Middle frontal gyrus (tissue), 1 donor: ENCODE measurements around the gene UVRAG.
A peak's percentile ranks its signal among the peaks of the same experiment; 100 is the strongest.
"Not testable (repeated sequence)": the region's sequence is repeated elsewhere in the genome, so short reads cannot be mapped to it uniquely, and the experiment has no call there.

Source experiments
- DNase-seq: peaks from one replicate; pipeline ENCODE4 v3.0.0-alpha.2; 2015; ENCODE audit warnings: low spot score; ENCODE audit errors: extremely low spot score

The UVRAG gene

GRCh38 chr11:75874684-75875341 is 59.8 kb downstream of the UVRAG start:
- DNase-seq, result no peak

GRCh38 chr11:75877327-75877726 is 62.3 kb downstream of the UVRAG start:
- DNase-seq, result not testable (repeated sequence)

- DNase-seq, result not testable (repeated sequence)
These were observed 62.9 kb downstream of the UVRAG start for GRCh38 chr11:75877931-75878330.

GRCh38 chr11:75878933-75879332 is 63.9 kb downstream of the UVRAG start:
- no peak for DNase-seq

- DNase-seq, result no peak
These were observed 64.7 kb downstream of the UVRAG start for GRCh38 chr11:75879737-75880136.

- DNase-seq, result not testable (repeated sequence)
These were observed 65.3 kb downstream of the UVRAG start for GRCh38 chr11:75880343-75880742.

- DNase-seq, result no peak
These were observed 69.3 kb downstream of the UVRAG start for GRCh38 chr11:75884321-75884720.

GRCh38 chr11:75888416-75888815 is 73.4 kb downstream of the UVRAG start:
- no peak for DNase-seq

- no peak for DNase-seq
These were observed 77.1 kb downstream of the UVRAG start for GRCh38 chr11:75891947-75892739.

GRCh38 chr11:75893251-75893650 is 78.2 kb downstream of the UVRAG start:
- no peak for DNase-seq

- no peak for DNase-seq
These were observed 79.1 kb downstream of the UVRAG start for GRCh38 chr11:75894036-75894585.

GRCh38 chr11:75896843-75897419 is 81.9 kb downstream of the UVRAG start:
- DNase-seq, result peak; percentile 54

- DNase-seq, result no peak
These were observed 83.9 kb downstream of the UVRAG start for GRCh38 chr11:75898871-75899270.

- no peak for DNase-seq
These were observed 84.8 kb downstream of the UVRAG start for GRCh38 chr11:75899806-75900205.

- no peak for DNase-seq
These were observed 85.8 kb downstream of the UVRAG start for GRCh38 chr11:75900848-75901247.

GRCh38 chr11:75902631-75903030 is 87.6 kb downstream of the UVRAG start:
- no peak for DNase-seq

- DNase-seq, result no peak
These were observed 88.3 kb downstream of the UVRAG start for GRCh38 chr11:75903276-75903675.

- no peak for DNase-seq
These were observed 90.4 kb downstream of the UVRAG start for GRCh38 chr11:75905434-75905833.

GRCh38 chr11:75907906-75908527 is 93.0 kb downstream of the UVRAG start:
- DNase-seq, result no peak

- DNase-seq, result no peak
These were observed 95.6 kb downstream of the UVRAG start for GRCh38 chr11:75910426-75911145.

GRCh38 chr11:75911459-75911858 is 96.4 kb downstream of the UVRAG start:
- DNase-seq, result no peak
